ENCODE results near the gene TTC12.

TTC12 gene

GRCh38 chr11:113314389-113315301, at the start of gene TTC12:
Gene TTC12, plus strand, starts transcription at chr11:113314583. Its CDS starts 1,675 bp downstream, at chr11:113316258.
- peak; percentile 95 for DNase-seq

- DNase-seq = no peak
Measured at GRCh38 chr11:113265362-113265761, 49.0 kb upstream of the TTC12 start.

GRCh38 chr11:113267493-113267892, 46.9 kb upstream of the TTC12 start:
- no peak for DNase-seq

GRCh38 chr11:113269096-113269495, 45.3 kb upstream of the TTC12 start:
- DNase-seq = no peak

GRCh38 chr11:113269636-113270035, 44.7 kb upstream of the TTC12 start:
- DNase-seq = no peak

- no peak for DNase-seq
Measured at GRCh38 chr11:113270080-113270479, 44.3 kb upstream of the TTC12 start.

- no peak for DNase-seq
Measured at GRCh38 chr11:113271551-113272245, 42.7 kb upstream of the TTC12 start.

GRCh38 chr11:113272281-113272680, 42.1 kb upstream of the TTC12 start:
- no peak for DNase-seq

GRCh38 chr11:113272927-113273615, 41.3 kb upstream of the TTC12 start:
- DNase-seq = no peak

GRCh38 chr11:113273720-113274119, 40.7 kb upstream of the TTC12 start:
- DNase-seq = no peak

- DNase-seq = no peak
Measured at GRCh38 chr11:113274713-113275582, 39.4 kb upstream of the TTC12 start.

- no peak for DNase-seq
Measured at GRCh38 chr11:113275602-113276001, 38.8 kb upstream of the TTC12 start.

GRCh38 chr11:113276466-113276865, 37.9 kb upstream of the TTC12 start:
- DNase-seq = no peak

- no peak for DNase-seq
Measured at GRCh38 chr11:113277907-113278306, 36.5 kb upstream of the TTC12 start.

- no peak for DNase-seq
Measured at GRCh38 chr11:113278481-113278880, 35.9 kb upstream of the TTC12 start.

- DNase-seq = no peak
Measured at GRCh38 chr11:113278925-113279324, 35.5 kb upstream of the TTC12 start.

GRCh38 chr11:113279591-113279990, 34.8 kb upstream of the TTC12 start:
- DNase-seq = no peak

GRCh38 chr11:113281052-113281725, 33.2 kb upstream of the TTC12 start:
- DNase-seq = peak; percentile 9

GRCh38 chr11:113282898-113283437, 31.4 kb upstream of the TTC12 start:
- no peak for DNase-seq

- DNase-seq = no peak
Measured at GRCh38 chr11:113283881-113284280, 30.5 kb upstream of the TTC12 start.

- DNase-seq = no peak
Measured at GRCh38 chr11:113286009-113286408, 28.4 kb upstream of the TTC12 start.
